ENCODE measurements around the gene GNA15. TPM values are rescaled to one million over a fixed set of nuclear protein-coding genes. Genes with fewer than 3 reads are reported as not detected.

The GNA15 gene
- total RNA-seq, 2 donors from 2014 or later = 7.0 to 9.9 TPM

Other genes with a start within 250 kb of the GNA15 start
- gene ZNF57, start 235.1 kb upstream of the GNA15 start, total RNA-seq = 1 to 10 TPM; 2.4 to 3.0 TPM
- 1 to 10 TPM; 2.4 to 4.0 TPM for gene ZNF77, start 191.1 kb upstream of the GNA15 start, total RNA-seq
- 1 to 10 TPM in 1 of 2 donors, under 1 TPM in 1; 0.57 to 3.4 TPM for gene TLE6, start 158.5 kb upstream of the GNA15 start, total RNA-seq
- 10 to 100 TPM; 39.4 to 61.4 TPM for gene TLE2, start 106.8 kb upstream of the GNA15 start, total RNA-seq
- 100 to 1,000 TPM; 344 to 424 TPM for gene TLE5, start 73.5 kb upstream of the GNA15 start, total RNA-seq
- gene GNA11, start 41.7 kb upstream of the GNA15 start, total RNA-seq = 10 to 100 TPM; 71.9 to 76.5 TPM
- 1 to 10 TPM; 1.7 to 3.1 TPM for gene S1PR4, start 42.7 kb downstream of the GNA15 start, total RNA-seq
- gene NCLN, start 49.9 kb downstream of the GNA15 start, total RNA-seq = 10 to 100 TPM; 37.7 to 40.4 TPM
- gene CELF5, start 88.6 kb downstream of the GNA15 start, total RNA-seq = not detected
- 100 to 1,000 TPM; 196 to 223 TPM for gene NFIC, start 230.6 kb downstream of the GNA15 start, total RNA-seq

Measured in posterior vena cava (tissue), 2 donors.